Posterior cingulate gyrus (tissue), 11 donors: ENCODE data around the gene RCN1.
"Not testable (repeated sequence)": the region's sequence is repeated elsewhere in the genome, so short reads cannot be mapped to it uniquely, and the experiment has no call there.

Source experiments
- DNase-seq, 10 donors: peaks; one replicate each; pipeline versions ENCODE4 v3.0.0 to v3.0.0-alpha.2; 2020 to 2021; ENCODE audit warnings: mixed read lengths in 3 of 10
- intact Hi-C: fragments of 100-400 bp; cut with DNase I; formaldehyde crosslinking; loops from one replicate; pipeline ENCODE4 v1.15.1; 2023

RCN1 gene

GRCh38 chr11:32073644-32074026 is 17.2 kb upstream of the RCN1 start:
- intact Hi-C loops, result no loop called here
- DNase-seq, result no peak

- intact Hi-C loops, result no loop called here
- no peak for DNase-seq
Observed at GRCh38 chr11:32079553-32079952, 11.3 kb upstream of the RCN1 start.

- intact Hi-C loops, result no loop called here
- DNase-seq, result no peak
Observed at GRCh38 chr11:32080361-32080980, 10.4 kb upstream of the RCN1 start.

- intact Hi-C loops, result no loop called here
- DNase-seq, result no peak
Observed at GRCh38 chr11:32081129-32081641, 9.7 kb upstream of the RCN1 start.

GRCh38 chr11:32081901-32082300 is 9.0 kb upstream of the RCN1 start:
- no peak for DNase-seq
- intact Hi-C loops, result no loop called here

- intact Hi-C loops, result no loop called here
- DNase-seq, result no peak
Observed at GRCh38 chr11:32082346-32082986, 8.4 kb upstream of the RCN1 start.

- DNase-seq, result no peak
- intact Hi-C loops, result no loop called here
Observed at GRCh38 chr11:32087597-32087996, 3.3 kb upstream of the RCN1 start.

GRCh38 chr11:32088117-32088941 is 2.5 kb upstream of the RCN1 start:
- DNase-seq, result no peak
- intact Hi-C loops, result no loop called here

GRCh38 chr11:32092581-32093170 is 1.8 kb downstream of the RCN1 start:
- intact Hi-C loops, result no loop called here
- DNase-seq, result no peak

- no peak for DNase-seq
- intact Hi-C loops, result no loop called here
Observed at GRCh38 chr11:32094923-32095322, 4.0 kb downstream of the RCN1 start.

- no peak for DNase-seq
- intact Hi-C loops, result no loop called here
Observed at GRCh38 chr11:32098142-32098903, 7.4 kb downstream of the RCN1 start.

- intact Hi-C loops, result no loop called here
- no peak for DNase-seq
Observed at GRCh38 chr11:32099516-32099915, 8.6 kb downstream of the RCN1 start.

GRCh38 chr11:32100495-32100894 is 9.6 kb downstream of the RCN1 start:
- DNase-seq, result no peak
- intact Hi-C loops, result no loop called here

GRCh38 chr11:32101791-32102190 is 10.9 kb downstream of the RCN1 start:
- no peak for DNase-seq
- intact Hi-C loops, result no loop called here

- intact Hi-C loops, DNase-seq: not testable (repeated sequence)
Observed at GRCh38 chr11:32103121-32103719, 12.3 kb downstream of the RCN1 start.

- no peak for DNase-seq
Observed at GRCh38 chr11:32103941-32104340, 13.1 kb downstream of the RCN1 start.

GRCh38 chr11:32105871-32106560 is 15.1 kb downstream of the RCN1 start:
- no peak for DNase-seq
- intact Hi-C loops, result no loop called here

More at GRCh38 chr11:32103941-32104340, 13.1 kb downstream of the RCN1 start:
- intact Hi-C loops, result no loop called here

- intact Hi-C loops, result no loop called here
- no peak for DNase-seq
Observed at GRCh38 chr11:32107647-32108046, 16.8 kb downstream of the RCN1 start.

- no peak for DNase-seq
- intact Hi-C loops, result no loop called here
Observed at GRCh38 chr11:32108576-32108975, 17.7 kb downstream of the RCN1 start.
